ENCODE results near the gene SGK1. TPM values are rescaled to one million over a fixed set of nuclear protein-coding genes. Genes with fewer than 3 reads are reported as not detected.

SGK1 gene
- total and polyA plus RNA-seq, 2 donors (not counting 1 experiment from before 2014, with no cell fraction given): 37.3 to 57.8 TPM

GRCh38 chr6:134352786-134353480 is 35.0 kb upstream of the SGK1 start:
- Histone ChIP-seq H3K4me3 (ENCODE audit: control extremely low read depth in 1 of 5, extremely low read depth in 1 of 5, insufficient read depth in 1 of 5, low read depth in 2 of 5, low read length in 4 of 5) (no peak overlapping the region), H3K9me3 (ENCODE audit: control extremely low read depth in 1 of 3, control insufficient read depth in 2 of 3, insufficient read depth in 1 of 3, low read length in 2 of 3) (peaks cover 0 to 6% (median 0%) of the 10 kb centered on the region in 3 donors), H3K4me2 (replicated peaks; ENCODE audit: low read depth, low read length, poor library complexity, severe bottlenecking) (no peak overlapping the region), H3K79me2 (ENCODE audit: control insufficient read depth, insufficient read depth, low read length) (no peaks in the 10 kb centered on the region), H3K9ac (ENCODE audit: low read length) (no peak overlapping the region), H3K36me3 (replicated peaks in 1 of 2; ENCODE audit: control extremely low read depth in 1 of 2, control insufficient read depth in 1 of 2, extremely low read depth in 1 of 2, insufficient read depth in 2 of 2, low read length in 1 of 2) (no peaks in the 10 kb centered on the region), H2AFZ (ENCODE audit: insufficient read depth, low read depth, low read length, poor library complexity, severe bottlenecking) (no peak overlapping the region), H3K4me1 (ENCODE audit: control insufficient read depth in 2 of 2, insufficient read depth in 2 of 2, low read length in 2 of 2) (no peaks in the 10 kb centered on the region), H3K27ac (ENCODE audit: low read length in 2 of 2) (no peak overlapping the region), H4K20me1 (ENCODE audit: control insufficient read depth, insufficient read depth, low read length, poor library complexity, severe bottlenecking) (no peaks in the 10 kb centered on the region), H3K27me3 (replicated peaks in 1 of 4; ENCODE audit: control extremely low read depth in 1 of 4, control insufficient read depth in 3 of 4, insufficient read depth in 4 of 4, low read length in 3 of 4) (no peaks in the 10 kb centered on the region)
- no peak for ATAC-seq (ENCODE audit: low read depth)
- Mint-ChIP-seq H3K27ac (no peak overlapping the region), H3K4me1 (peaks cover 6% of the 10 kb centered on the region), H3K27me3 (no peaks in the 10 kb centered on the region), H3K9me3 (ENCODE audit: insufficient read depth) (peaks cover 8% of the 10 kb centered on the region), H3K4me3 (no peak overlapping the region)
- POLR2A ChIA-PET: interaction anchor here (0.6 kb wide), 1 partner anchor 15 kb away, joined by 4 read pairs; no protein-coding TSS in a partner anchor
- TF ChIP-seq, protein P1, sequence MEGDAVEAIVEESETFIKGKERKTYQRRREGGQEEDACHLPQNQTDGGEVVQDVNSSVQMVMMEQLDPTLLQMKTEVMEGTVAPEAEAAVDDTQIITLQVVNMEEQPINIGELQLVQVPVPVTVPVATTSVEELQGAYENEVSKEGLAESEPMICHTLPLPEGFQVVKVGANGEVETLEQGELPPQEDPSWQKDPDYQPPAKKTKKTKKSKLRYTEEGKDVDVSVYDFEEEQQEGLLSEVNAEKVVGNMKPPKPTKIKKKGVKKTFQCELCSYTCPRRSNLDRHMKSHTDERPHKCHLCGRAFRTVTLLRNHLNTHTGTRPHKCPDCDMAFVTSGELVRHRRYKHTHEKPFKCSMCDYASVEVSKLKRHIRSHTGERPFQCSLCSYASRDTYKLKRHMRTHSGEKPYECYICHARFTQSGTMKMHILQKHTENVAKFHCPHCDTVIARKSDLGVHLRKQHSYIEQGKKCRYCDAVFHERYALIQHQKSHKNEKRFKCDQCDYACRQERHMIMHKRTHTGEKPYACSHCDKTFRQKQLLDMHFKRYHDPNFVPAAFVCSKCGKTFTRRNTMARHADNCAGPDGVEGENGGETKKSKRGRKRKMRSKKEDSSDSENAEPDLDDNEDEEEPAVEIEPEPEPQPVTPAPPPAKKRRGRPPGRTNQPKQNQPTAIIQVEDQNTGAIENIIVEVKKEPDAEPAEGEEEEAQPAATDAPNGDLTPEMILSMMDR (IDR thresholded peaks at IDR 0.05): no peak
- TF ChIP-seq EZH2 (IDR thresholded peaks at IDR 0.05; ENCODE audit: borderline replicate concordance, insufficient read depth, low read depth, low read length, poor library complexity, severe bottlenecking): no peak
- 60% methylated on average over 1 of the region's 4 CpGs for WGBS (ENCODE audit: insufficient coverage)
- no peak for DNase-seq
- intact Hi-C loops (cut with micrococcal nuclease): no loop called here
- CTCF ChIA-PET: interaction anchor here (1.3 kb wide), 1 partner anchor 10 kb away, joined by 4 read pairs; no protein-coding TSS in a partner anchor
